DMS79 (cell line): ENCODE data around the gene LANCL2.

Source experiments
- DNase-seq: peaks from one replicate; lab custom pipeline; 2025; lab: John Stamatoyannopoulos, UW

Gene LANCL2

DNA sequence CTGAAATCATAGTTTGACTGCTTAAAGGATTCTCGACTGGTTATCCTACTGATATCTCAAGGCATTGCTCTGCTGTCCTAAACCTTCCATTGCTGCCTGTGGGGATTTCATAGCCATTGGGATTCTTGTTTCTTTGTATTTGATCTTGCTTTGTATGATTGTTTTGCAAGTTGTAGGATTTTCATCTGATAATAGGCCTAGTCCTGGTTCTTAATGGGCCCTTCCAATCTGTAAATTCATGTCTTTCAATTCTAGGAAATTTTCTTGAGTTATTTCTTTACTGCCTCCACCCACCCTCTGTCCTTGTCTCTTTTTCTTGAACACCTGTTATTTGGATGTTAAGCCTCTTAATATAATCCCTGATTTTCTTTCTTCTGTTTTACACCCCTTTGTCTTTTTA, 72.2 kb downstream of the LANCL2 start:
- DNase-seq: no peak

- peak; percentile 75 for DNase-seq
Measured at GRCh38 chr7:55438085-55438756, 73.1 kb downstream of the LANCL2 start.

GRCh38 chr7:55438757-55439525, 73.8 kb downstream of the LANCL2 start:
- peak; percentile 78 for DNase-seq

- peak; percentile 72 for DNase-seq
Measured at GRCh38 chr7:55439627-55440026, 74.5 kb downstream of the LANCL2 start.

GRCh38 chr7:55440040-55440690, 75.0 kb downstream of the LANCL2 start:
- DNase-seq: no peak

- DNase-seq: no peak
Measured at GRCh38 chr7:55441002-55441401, 75.9 kb downstream of the LANCL2 start.

- DNase-seq: peak; percentile 58
Measured at GRCh38 chr7:55441774-55442522, 76.8 kb downstream of the LANCL2 start.

DNA sequence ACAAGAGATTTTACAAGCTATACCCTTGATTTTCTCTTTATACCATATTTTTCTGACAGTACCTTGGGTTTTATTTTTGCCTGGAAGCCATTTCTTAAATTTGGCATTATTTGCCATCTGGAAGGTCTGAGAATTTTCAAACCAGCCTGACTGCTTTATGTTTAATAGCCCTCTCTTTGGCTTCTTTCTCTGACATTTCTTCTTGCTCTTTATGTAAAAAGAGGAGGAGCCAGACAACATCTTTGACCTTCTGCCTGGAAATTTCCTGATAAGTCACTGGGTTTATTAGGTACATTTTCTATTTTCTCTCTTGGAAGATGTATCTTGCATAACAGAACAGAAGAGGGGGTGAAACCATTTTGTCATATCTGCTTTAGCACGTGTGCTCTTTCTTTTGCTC, 79.6 kb downstream of the LANCL2 start:
- no peak for DNase-seq

GRCh38 chr7:55448526-55448925, 83.4 kb downstream of the LANCL2 start:
- DNase-seq: no peak

GRCh38 chr7:55449205-55449991, 84.3 kb downstream of the LANCL2 start:
- DNase-seq: no peak

- no peak for DNase-seq
Measured at GRCh38 chr7:55449992-55450535, 84.9 kb downstream of the LANCL2 start.

DNA sequence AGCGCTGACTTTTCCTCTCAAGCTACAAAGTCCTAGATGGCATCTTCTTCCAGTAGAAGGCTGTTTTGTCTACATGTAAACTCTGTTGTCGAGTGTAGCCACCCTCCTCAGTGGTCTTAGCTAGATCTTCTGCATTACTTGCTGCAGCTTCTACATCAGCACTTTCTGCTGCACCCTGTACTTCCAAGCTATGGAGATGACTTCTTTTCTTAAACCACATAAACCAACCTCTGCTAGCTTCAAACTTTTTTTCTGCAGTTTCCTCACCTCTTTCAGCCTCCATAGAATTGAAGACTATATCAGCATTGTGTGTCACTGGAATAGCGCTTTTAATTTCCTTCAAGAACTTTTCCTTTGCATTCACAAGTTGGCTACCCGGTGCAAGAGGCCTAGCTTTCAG, 87.8 kb downstream of the LANCL2 start:
- DNase-seq: no peak

- DNase-seq: no peak
Measured at GRCh38 chr7:55457801-55458200, 92.7 kb downstream of the LANCL2 start.

GRCh38 chr7:55458351-55458750, 93.2 kb downstream of the LANCL2 start:
- DNase-seq: no peak

DNA sequence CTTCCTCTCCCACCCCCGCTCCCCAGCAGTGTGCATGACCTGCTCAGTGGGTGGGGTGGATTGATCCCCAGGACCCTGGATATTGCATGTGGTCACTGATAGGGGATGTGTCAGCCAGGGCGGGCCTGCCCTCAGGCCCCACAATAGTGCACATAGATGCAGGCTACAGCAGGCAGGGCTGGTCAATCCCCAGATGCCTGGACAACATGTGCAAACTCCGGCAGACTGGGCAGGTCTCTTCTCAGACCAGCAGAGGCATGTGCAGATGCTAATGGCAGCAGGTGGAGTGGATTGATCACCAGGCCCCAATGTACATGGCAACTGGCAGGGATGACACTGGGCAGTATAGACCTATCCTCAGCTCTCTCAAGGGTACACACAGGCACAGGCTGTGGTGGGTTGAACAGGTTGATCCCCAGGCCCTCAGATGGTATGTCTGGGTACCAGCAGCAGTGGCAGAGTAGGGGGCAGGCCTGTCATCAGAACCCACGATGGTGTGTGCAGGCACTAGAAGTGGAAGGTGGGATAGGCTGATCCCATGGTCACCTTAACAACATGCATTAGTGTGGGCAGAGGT, 98.6 kb downstream of the LANCL2 start:
- DNase-seq: no peak

DNA sequence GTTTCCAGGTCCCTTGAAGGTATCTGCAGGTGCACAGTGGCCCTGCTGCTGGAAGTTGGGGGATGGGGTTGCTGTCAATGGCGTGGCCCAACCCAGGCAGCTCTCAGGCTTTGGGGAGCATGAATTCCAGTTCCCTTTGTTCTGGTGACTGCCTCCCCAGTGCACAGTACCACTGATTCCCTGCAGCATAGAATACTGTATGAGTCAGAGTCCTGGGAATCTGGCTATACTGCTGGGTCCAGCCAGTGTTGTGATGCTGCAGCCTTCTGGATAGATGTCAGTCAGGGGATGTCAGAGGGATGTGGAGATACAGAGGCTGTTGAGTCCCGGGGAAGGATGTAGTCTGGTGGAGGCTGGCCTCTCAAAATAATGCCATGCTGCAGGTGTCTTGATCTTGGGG, 99.3 kb downstream of the LANCL2 start:
- DNase-seq: no peak

GRCh38 chr7:55465691-55466090, 100.6 kb downstream of the LANCL2 start:
- DNase-seq: no peak

DNA sequence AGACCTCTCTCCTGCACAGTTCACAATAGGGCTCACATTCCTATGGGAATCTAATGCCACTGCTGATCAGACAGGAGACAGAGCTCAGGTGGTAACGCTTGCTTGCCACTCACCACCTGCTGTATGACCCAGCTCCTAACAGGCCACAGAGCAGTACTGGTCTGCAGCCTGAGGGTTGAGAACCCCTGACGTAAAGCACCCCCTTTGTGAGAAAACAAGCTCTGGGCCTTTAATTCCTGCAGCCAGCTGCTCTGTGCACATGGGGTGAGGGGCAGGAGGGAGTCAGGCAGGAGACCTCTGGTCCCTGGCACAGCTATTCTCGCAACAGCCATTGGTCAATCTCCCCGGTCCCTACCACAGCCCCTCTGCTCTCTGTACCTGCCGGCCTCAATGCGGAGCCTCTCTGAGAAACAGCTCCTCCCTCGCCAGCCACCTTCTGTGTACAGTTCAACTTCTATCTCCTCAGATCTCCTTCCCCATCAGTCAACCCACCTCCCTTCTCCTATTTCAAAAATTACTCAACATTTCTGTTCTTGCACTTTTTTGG, 102.0 kb downstream of the LANCL2 start:
- DNase-seq: no peak

GRCh38 chr7:55468495-55468894, 103.4 kb downstream of the LANCL2 start:
- no peak for DNase-seq

GRCh38 chr7:55469271-55469681, 104.1 kb downstream of the LANCL2 start:
- DNase-seq: no peak

DNA sequence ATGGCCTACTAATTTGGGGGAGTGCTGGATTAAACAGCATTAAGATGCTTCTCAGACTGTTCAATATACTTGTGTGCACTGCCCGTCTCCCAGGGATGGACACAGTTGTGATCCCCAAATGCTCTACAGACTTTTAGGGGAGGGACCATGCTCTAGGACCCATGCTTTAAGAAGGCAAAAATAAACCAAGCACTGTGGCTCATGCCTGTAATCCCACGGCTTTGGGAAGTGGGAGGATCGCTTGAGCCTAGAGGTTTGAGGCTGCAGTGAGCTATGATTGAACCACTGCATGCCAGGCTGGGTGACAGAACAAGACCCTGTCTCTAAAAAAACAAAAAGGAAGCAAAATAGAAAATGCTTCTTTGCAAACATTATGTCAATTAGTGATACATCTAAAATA, 104.6 kb downstream of the LANCL2 start:
- no peak for DNase-seq
